Smooth muscle cell (in vitro differentiated cells): Measurements from ENCODE around the gene CADM1. TPM values are rescaled to one million over a fixed set of nuclear protein-coding genes. Genes with fewer than 3 reads are reported as not detected.

ENCODE experiments used
- DNase-seq: peaks from one replicate; lab custom pipeline; 2025; ENCODE audit not compliant: unreplicated experiment; lab: John Stamatoyannopoulos, UW
- H2AFZ ChIP-seq: fragments of 200-600 bp; sonication (generic); 2 replicates; pipeline ENCODE4 v1.6.0; 2016; ENCODE audit warnings: antibody characterized with exemption, low read depth, mild to moderate bottlenecking
- H3F3A ChIP-seq: fragments of 200-600 bp; sonication (generic); 2 replicates; pipeline ENCODE4 v1.6.0; 2017; ENCODE audit warnings: antibody characterized with exemption, low read depth
- H3K27ac ChIP-seq: fragments of 200-600 bp; sonication (generic); 2 replicates; pipeline ENCODE4 v1.5.1; 2016; ENCODE audit warnings: low read depth, mild to moderate bottlenecking
- H3K27me3 ChIP-seq: fragments of 200-600 bp; sonication (generic); 2 replicates; pipeline ENCODE4 v1.6.1; 2016; ENCODE audit warnings: low read depth, mild to moderate bottlenecking
- H3K36me3 ChIP-seq: fragments of 200-600 bp; sonication (generic); 2 replicates; pipeline ENCODE4 v1.5.1; 2016; ENCODE audit warnings: low read depth
- H3K4me1 ChIP-seq: fragments of 200-600 bp; sonication (generic); 2 replicates; pipeline ENCODE4 v1.5.1; 2016; ENCODE audit warnings: low read depth
- H3K4me2 ChIP-seq: fragments of 200-600 bp; sonication (generic); 2 replicates; pipeline ENCODE4 v1.6.0; 2016; ENCODE audit warnings: mild to moderate bottlenecking
- H3K4me3 ChIP-seq: fragments of 200-600 bp; sonication (generic); 2 replicates; pipeline ENCODE4 v1.5.1; 2016; ENCODE audit warnings: mild to moderate bottlenecking
- H3K79me2 ChIP-seq: fragments of 200-600 bp; sonication (generic); 2 replicates; pipeline ENCODE4 v1.6.0; 2016; ENCODE audit warnings: low read depth, mild to moderate bottlenecking
- H3K9ac ChIP-seq: fragments of 200-600 bp; sonication (generic); 2 replicates; pipeline ENCODE4 v1.6.0; 2016; ENCODE audit warnings: low read depth
- H3K9me3 ChIP-seq: fragments of 200-600 bp; sonication (generic); replicated peaks from 2 replicates; pipeline ENCODE4 v1.5.1; 2016; ENCODE audit warnings: low read depth
- H4K20me1 ChIP-seq: fragments of 200-600 bp; sonication (generic); 2 replicates; pipeline ENCODE4 v1.6.0; 2016; ENCODE audit warnings: low read depth
- CTCF ChIP-seq: fragments of 200-600 bp; sonication (generic); IDR thresholded peaks from 2 replicates; pipeline ENCODE4 v1.5.1; 2017; ENCODE audit warnings: borderline replicate concordance, mild to moderate bottlenecking, antibody characterized with exemption; ENCODE audit not compliant: insufficient read depth, poor library complexity, severe bottlenecking
- WGBS: methylation state at CpG from one replicate; pipeline ENCODE4 v1.1.7; 2016; ENCODE audit warnings: low lambda C conversion rate; 5-methylcytosine and 5-hydroxymethylcytosine counted together
- polyA plus RNA-seq: library from polyadenylated mRNA; unstranded; fragments of >200 nt; fragmentation: Nextera tagmentation; extraction: Ambion mirVana; gene quantifications from 2 replicates; pipeline ENCODE4 v1.2.1, GENCODE V29; 2016
- total RNA-seq: library from RNA; depleted of rRNA; stranded (reverse); fragments of >200 nt; gene quantifications from 2 replicates; pipeline ENCODE4 v1.2.3, GENCODE V29; 2014

CADM1 gene
- total and polyA plus RNA-seq, 2 experiments from 2014 or later: 158 to 167 TPM

GRCh38 chr11:115408036-115408921 lies 95.9 kb downstream of the CADM1 start:
- H3K4me2 ChIP-seq: no peak overlapping the region
- no peak overlapping the region for H3K9ac ChIP-seq
- TF ChIP-seq CTCF: no peak
- H3K79me2 ChIP-seq: peaks cover 37% of the 10 kb centered on the region
- no peaks in the 10 kb centered on the region for H3K36me3 ChIP-seq
- H3K9me3 ChIP-seq: no peaks in the 10 kb centered on the region
- H2AFZ ChIP-seq: no peak overlapping the region
- H3K27ac ChIP-seq: no peak overlapping the region
- WGBS: 60% methylated on average over 3 of the region's 3 CpGs
- peaks cover 94% of the 10 kb centered on the region for H4K20me1 ChIP-seq
- H3F3A ChIP-seq: no peaks in the 10 kb centered on the region
- no peaks in the 10 kb centered on the region for H3K27me3 ChIP-seq
- H3K4me1 ChIP-seq: peaks cover 34% of the 10 kb centered on the region
- no peak overlapping the region for H3K4me3 ChIP-seq
- DNase-seq: no peak

GRCh38 chr11:115407496-115407895 lies 96.7 kb downstream of the CADM1 start:
- TF ChIP-seq CTCF: no peak
- no peak overlapping the region for H2AFZ ChIP-seq
- H3K27ac ChIP-seq: no peak overlapping the region
- H3F3A ChIP-seq: no peaks in the 10 kb centered on the region
- no peak overlapping the region for H3K4me3 ChIP-seq
- H3K36me3 ChIP-seq: no peaks in the 10 kb centered on the region
- H3K79me2 ChIP-seq: peaks cover 36% of the 10 kb centered on the region
- no peak overlapping the region for H3K4me2 ChIP-seq
- no peak for DNase-seq
- H3K9ac ChIP-seq: no peak overlapping the region
- no peaks in the 10 kb centered on the region for H3K9me3 ChIP-seq
- no peaks in the 10 kb centered on the region for H3K27me3 ChIP-seq
- peaks cover 95% of the 10 kb centered on the region for H4K20me1 ChIP-seq
- H3K4me1 ChIP-seq: peaks cover 34% of the 10 kb centered on the region
- 91% methylated on average over 4 of the region's 5 CpGs for WGBS

GRCh38 chr11:115406404-115406803 lies 97.8 kb downstream of the CADM1 start:
- no peak for DNase-seq
- Histone ChIP-seq H3F3A (no peaks in the 10 kb centered on the region), H3K79me2 (peaks cover 40% of the 10 kb centered on the region), H4K20me1 (peaks cover 95% of the 10 kb centered on the region), H3K4me2 (no peak overlapping the region), H3K36me3 (no peaks in the 10 kb centered on the region), H3K4me3 (no peak overlapping the region), H3K9me3 (no peaks in the 10 kb centered on the region), H3K27me3 (no peaks in the 10 kb centered on the region), H3K9ac (no peak overlapping the region), H2AFZ (no peak overlapping the region), H3K27ac (no peak overlapping the region), H3K4me1 (peaks cover 33% of the 10 kb centered on the region)
- no peak for TF ChIP-seq CTCF
- WGBS: 97% methylated on average over 4 of the region's 4 CpGs
